ENCODE measurements around the gene UBR1. TPM values are rescaled to one million over a fixed set of nuclear protein-coding genes. Genes with fewer than 3 reads are reported as not detected.

UBR1 gene
- polyA plus RNA-seq (2011; rRNA removed), result 9.0 and 10.5 TPM in 2 replicates
- 1.3 and 1.6 TPM in 2 replicates for polyA plus RNA-seq (2012; cell fraction: cytosol; rRNA removed)
- polyA plus RNA-seq (2012; cell fraction: nucleus; rRNA removed), result 1.6 and 3.1 TPM in 2 replicates
- 5.7 to 5.9 TPM (median 5.8 TPM) in 3 replicates for polyA plus RNA-seq (2017; fragmentation: RNase III; extraction: RNeasy Plus Mini Kit Qiagen cat#74134 plus additional on column Dnase treatment)
- polyA minus RNA-seq (2011; rRNA and poly(A)+ RNA removed), result 10.2 and 11.4 TPM in 2 replicates

DNA sequence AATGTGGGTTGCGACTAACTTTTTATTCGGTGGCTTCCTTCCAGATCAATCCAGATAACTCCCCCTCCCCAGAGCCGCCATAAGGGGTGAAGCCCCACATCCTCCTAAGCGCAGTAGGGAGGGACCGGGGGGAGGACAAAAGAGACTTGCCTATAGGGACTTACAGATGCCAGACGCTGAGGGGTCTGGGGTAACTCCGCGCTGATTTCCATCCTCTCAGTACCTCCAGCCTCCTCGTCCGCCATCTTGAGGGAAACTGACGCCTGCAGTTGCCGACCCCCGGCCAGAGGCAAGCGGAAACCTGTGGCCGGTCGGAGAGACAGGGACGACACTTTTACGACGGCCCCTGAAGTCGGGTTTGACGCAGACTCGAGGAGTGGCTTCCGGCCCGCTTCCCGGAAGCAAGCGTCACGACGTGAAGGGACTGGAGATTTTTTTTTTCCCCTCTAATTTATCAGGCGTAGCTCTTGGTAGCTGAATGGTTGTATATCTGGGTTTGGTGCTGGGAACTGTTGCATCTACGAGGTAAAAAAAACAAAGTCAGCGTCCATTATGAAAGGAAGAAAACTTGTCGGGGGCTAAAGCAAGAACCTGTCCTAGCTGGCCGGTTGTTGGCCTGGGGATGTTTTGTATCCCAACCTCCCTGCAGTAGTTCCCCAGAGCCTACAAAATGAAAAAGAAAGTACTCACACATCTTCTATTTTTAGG is at the start of gene UBR1:
UBR1 (minus strand) TSS at position 261 of the 708 bp plus-strand sequence; CDS start at position 245, 16 bp downstream.
- peak within 1 kb of the TSS; percentile 79 for H3K4me3 ChIP-seq
- DNase-seq (ENCODE audit: low read depth in 1 of 2, low spot score in 1 of 2) (peak; percentile 64 to 91), ATAC-seq (peak; percentile 96 to 98), FAIRE-seq (no peak)
- peak; percentile 22; the same call in 1 of the 2 replicates for TF ChIP-seq GATA3 (IDR thresholded peaks at IDR 0.05; ENCODE audit: borderline replicate concordance)
- peak; percentile 40 for TF ChIP-seq POLR2A (IDR thresholded peaks at IDR 0.05; ENCODE audit: low read length)
- TF ChIP-seq PHF8 (IDR thresholded peaks at IDR 0.05; ENCODE audit: borderline replicate concordance, low read depth), result peak; percentile 55; the same call in 1 of the 2 replicates
- TF ChIP-seq, protein P1, sequence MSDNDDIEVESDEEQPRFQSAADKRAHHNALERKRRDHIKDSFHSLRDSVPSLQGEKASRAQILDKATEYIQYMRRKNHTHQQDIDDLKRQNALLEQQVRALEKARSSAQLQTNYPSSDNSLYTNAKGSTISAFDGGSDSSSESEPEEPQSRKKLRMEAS (IDR thresholded peaks at IDR 0.05), result peak; percentile 18; the same call in 1 of the 2 replicates
- TF ChIP-seq, protein P2, sequence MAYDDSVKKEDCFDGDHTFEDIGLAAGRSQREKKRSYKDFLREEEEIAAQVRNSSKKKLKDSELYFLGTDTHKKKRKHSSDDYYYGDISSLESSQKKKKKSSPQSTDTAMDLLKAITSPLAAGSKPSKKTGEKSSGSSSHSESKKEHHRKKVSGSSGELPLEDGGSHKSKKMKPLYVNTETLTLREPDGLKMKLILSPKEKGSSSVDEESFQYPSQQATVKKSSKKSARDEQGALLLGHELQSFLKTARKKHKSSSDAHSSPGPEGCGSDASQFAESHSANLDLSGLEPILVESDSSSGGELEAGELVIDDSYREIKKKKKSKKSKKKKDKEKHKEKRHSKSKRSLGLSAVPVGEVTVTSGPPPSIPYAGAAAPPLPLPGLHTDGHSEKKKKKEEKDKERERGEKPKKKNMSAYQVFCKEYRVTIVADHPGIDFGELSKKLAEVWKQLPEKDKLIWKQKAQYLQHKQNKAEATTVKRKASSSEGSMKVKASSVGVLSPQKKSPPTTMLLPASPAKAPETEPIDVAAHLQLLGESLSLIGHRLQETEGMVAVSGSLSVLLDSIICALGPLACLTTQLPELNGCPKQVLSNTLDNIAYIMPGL (CRISPR knock-in tag; IDR thresholded peaks at IDR 0.05; ENCODE audit: borderline replicate concordance), result no peak
- peak in 1 of 2 experiments; percentile 70; a peak in 2 of 5 replicates for TF ChIP-seq JUN (IDR thresholded peaks at IDR 0.05)
- peak; percentile 44; the same call in 1 of the 2 replicates for TF ChIP-seq KDM5A (IDR thresholded peaks at IDR 0.05)
- TF ChIP-seq ZC3H11A (IDR thresholded peaks at IDR 0.05), result no peak
- no peak for TF ChIP-seq EHMT2 (IDR thresholded peaks at IDR 0.05; ENCODE audit: low read depth)
- peak within 1 kb of the TSS; percentile 79 to 88 for H3K27ac ChIP-seq
- WGBS (ENCODE audit: missing lambda C conversion rate), result under 1% methylated on average over 17 of the region's 33 CpGs
- peaks cover 13% of the 10 kb centered on the region for H3K4me1 ChIP-seq
- POLR2A ChIA-PET, result interaction anchor here (0.7 to 1.2 kb wide), 3 partner anchors 8 to 88 kb away, joined by 3 to 6 read pairs (median 3); partner anchors contain the start of gene TMEM62
- H3K4me2 ChIP-seq, result peak within 1 kb of the TSS; percentile 79
- CTCF ChIA-PET, result interaction anchor here (1.6 kb wide), 1 partner anchor 10 kb away, joined by 3 read pairs; no protein-coding TSS in a partner anchor
- H3K9me3 ChIP-seq, result no peaks in the 10 kb centered on the region

DNA sequence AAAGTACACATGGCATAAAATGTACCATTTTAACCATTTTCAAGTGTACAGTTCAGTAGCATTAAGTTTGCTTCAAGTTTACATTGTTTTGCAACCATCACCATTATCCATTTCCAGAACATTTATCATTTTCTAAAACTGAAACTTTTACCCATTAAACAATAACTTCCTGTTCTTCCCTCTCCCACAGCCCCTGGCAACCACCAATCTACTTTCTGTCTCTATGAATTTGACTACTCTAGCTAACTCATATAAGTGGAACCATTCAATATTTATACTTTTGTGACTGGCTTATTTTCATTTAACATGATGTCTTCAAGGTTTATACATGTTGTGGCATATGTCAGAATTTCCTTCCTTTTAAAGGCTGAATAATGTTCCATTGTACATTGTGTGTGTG is 47.4 kb upstream of the UBR1 start:
- TF ChIP-seq TFCP2L1 (CRISPR knock-in tag; IDR thresholded peaks at IDR 0.05) (no peak), CHD4 (IDR thresholded peaks at IDR 0.05; ENCODE audit: borderline replicate concordance) (no peak), SMC3 (IDR thresholded peaks at IDR 0.05) (no peak)

DNA sequence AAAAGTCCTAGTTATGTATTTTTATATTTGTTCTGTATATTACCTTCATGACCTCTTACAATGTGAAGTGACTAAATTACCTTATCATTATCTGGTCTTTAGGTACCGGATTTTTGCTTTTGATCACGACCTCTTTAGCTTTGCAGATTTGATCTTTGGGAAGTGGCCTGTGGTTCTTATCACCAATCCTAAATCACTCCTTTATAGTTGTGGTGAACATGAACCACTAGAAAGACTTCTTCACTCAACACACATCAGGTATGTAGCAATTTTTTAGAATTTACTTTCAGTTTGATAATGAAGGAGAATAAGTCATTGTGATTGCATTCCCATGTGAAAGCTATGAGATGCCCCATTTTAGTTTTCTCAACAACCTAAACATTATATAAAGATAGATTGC is 45.9 kb upstream of the UBR1 start:
- TF ChIP-seq EHMT2 (IDR thresholded peaks at IDR 0.05; ENCODE audit: low read depth) (no peak), CBX2 (IDR thresholded peaks at IDR 0.05; ENCODE audit: borderline replicate concordance, low read depth) (no peak), RCOR1 (IDR thresholded peaks at IDR 0.05; ENCODE audit: low read depth, low read length) (no peak), BHLHE40 (IDR thresholded peaks at IDR 0.05; ENCODE audit: low read depth, low read length) (no peak), HEYL (CRISPR knock-in tag; IDR thresholded peaks at IDR 0.05) (no peak), RARB (CRISPR knock-in tag; IDR thresholded peaks at IDR 0.05) (no peak), HOXB5 (CRISPR knock-in tag; IDR thresholded peaks at IDR 0.05) (no peak), HOXA7 (CRISPR knock-in tag; IDR thresholded peaks at IDR 0.05) (no peak)
- TF ChIP-seq, protein P3, sequence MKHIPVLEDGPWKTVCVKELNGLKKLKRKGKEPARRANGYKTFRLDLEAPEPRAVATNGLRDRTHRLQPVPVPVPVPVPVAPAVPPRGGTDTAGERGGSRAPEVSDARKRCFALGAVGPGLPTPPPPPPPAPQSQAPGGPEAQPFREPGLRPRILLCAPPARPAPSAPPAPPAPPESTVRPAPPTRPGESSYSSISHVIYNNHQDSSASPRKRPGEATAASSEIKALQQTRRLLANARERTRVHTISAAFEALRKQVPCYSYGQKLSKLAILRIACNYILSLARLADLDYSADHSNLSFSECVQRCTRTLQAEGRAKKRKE (CRISPR knock-in tag; IDR thresholded peaks at IDR 0.05; ENCODE audit: low read depth), result no peak
- TF ChIP-seq, protein P4, sequence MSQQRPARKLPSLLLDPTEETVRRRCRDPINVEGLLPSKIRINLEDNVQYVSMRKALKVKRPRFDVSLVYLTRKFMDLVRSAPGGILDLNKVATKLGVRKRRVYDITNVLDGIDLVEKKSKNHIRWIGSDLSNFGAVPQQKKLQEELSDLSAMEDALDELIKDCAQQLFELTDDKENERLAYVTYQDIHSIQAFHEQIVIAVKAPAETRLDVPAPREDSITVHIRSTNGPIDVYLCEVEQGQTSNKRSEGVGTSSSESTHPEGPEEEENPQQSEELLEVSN (IDR thresholded peaks at IDR 0.05; ENCODE audit: borderline replicate concordance, low read depth), result no peak
- Histone ChIP-seq H3K4me2 (no peak overlapping the region), H3K27ac (no peak overlapping the region), H3K4me1 (0 out of 3 replicates have a peak, but pooled peaks cover 6% of the 10 kb centered on the region), H3K4me3 (no peak overlapping the region), H3K9me3 (no peaks in the 10 kb centered on the region)
- DNase-seq (ENCODE audit: low read depth in 1 of 2, low spot score in 1 of 2), result no peak
- 89% methylated on average over 2 of the region's 2 CpGs for WGBS (ENCODE audit: missing lambda C conversion rate)
- no peak for FAIRE-seq
- CTCF ChIA-PET, result no interaction called here
- POLR2A ChIA-PET, result no interaction called here
- ATAC-seq, result no peak

More for the DNA sequence above, 47.4 kb upstream of the UBR1 start:
- ChIA-PET POLR2A (no interaction called here), CTCF (no interaction called here)
- H3K9me3 ChIP-seq, result no peaks in the 10 kb centered on the region
- no peak for DNase-seq (ENCODE audit: low read depth in 1 of 2, low spot score in 1 of 2)
- H3K4me2 ChIP-seq, result no peak overlapping the region
- H3K4me3 ChIP-seq, result no peak overlapping the region
- 0 out of 3 replicates have a peak, but pooled peaks cover 6% of the 10 kb centered on the region for H3K4me1 ChIP-seq
- no peak for FAIRE-seq
- no peak for ATAC-seq
- H3K27ac ChIP-seq, result no peak overlapping the region
